A673 (cell line): ENCODE results near the gene CAPN7.

Experiments
- EZH2 ChIP-seq: fragments of 200-600 bp; sonication (generic); IDR thresholded peaks from 2 replicates; pipeline ENCODE4 v1.6.1; 2017; ENCODE audit warnings: borderline replicate concordance, low read depth, mild to moderate bottlenecking, mixed read lengths, antibody characterized with exemption, low read length; ENCODE audit not compliant: poor library complexity, severe bottlenecking
- TF ChIP-seq, protein P1 (sequence below): fragments of 300-800, 200-600 bp; sonication (generic); conservative IDR thresholded peaks from 2 replicates; pipeline ENCODE4 v1.5.1; 2017; ENCODE audit warnings: low read depth, mild to moderate bottlenecking, antibody characterized with exemption, low read length, moderate library complexity, mixed read lengths

DNA sequence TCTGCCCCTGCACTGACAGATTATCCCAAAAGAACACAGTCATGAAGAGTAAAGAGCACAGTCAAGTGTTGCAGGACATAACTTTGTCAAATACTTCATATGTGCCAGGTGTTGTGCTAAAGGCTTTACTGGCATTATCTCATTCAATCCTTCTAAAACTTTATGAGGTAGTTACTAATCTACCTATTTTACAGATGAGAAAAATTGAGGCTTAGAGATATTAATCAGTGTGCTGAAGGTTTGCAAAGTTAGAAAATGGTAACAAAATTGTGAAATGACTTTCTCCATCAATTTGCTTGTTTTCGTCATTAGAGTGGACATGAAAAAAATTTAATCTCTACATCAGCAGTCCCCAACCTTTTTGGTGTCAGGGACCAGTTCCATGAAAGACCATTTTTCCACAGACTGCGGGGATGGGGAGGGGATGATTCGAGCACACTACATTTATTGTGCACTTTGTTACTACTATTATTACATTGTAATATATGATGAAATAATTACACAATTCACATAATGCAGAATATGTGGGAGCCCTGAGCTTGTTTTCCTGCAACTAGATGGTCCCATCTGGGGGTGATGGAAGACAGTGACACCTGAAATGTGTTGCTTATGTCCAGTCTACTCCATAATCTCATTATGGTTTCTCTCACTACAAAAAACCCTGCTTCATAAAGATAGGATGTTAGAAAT, 8.6 kb upstream of the CAPN7 start:
- TF ChIP-seq, protein P1, sequence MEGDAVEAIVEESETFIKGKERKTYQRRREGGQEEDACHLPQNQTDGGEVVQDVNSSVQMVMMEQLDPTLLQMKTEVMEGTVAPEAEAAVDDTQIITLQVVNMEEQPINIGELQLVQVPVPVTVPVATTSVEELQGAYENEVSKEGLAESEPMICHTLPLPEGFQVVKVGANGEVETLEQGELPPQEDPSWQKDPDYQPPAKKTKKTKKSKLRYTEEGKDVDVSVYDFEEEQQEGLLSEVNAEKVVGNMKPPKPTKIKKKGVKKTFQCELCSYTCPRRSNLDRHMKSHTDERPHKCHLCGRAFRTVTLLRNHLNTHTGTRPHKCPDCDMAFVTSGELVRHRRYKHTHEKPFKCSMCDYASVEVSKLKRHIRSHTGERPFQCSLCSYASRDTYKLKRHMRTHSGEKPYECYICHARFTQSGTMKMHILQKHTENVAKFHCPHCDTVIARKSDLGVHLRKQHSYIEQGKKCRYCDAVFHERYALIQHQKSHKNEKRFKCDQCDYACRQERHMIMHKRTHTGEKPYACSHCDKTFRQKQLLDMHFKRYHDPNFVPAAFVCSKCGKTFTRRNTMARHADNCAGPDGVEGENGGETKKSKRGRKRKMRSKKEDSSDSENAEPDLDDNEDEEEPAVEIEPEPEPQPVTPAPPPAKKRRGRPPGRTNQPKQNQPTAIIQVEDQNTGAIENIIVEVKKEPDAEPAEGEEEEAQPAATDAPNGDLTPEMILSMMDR: no peak
- TF ChIP-seq EZH2: no peak
